SW 1271 (cell line): Measurements from ENCODE around the gene SFXN2.
A peak's percentile ranks its signal among the peaks of the same experiment; 100 is the strongest.
"Not testable (repeated sequence)": the region's sequence is repeated elsewhere in the genome, so short reads cannot be mapped to it uniquely, and the experiment has no call there.

Source experiments
- DNase-seq, 2 experiments: peaks; one replicate each; lab custom pipeline; 2025; lab: John Stamatoyannopoulos, UW

Gene SFXN2

DNA sequence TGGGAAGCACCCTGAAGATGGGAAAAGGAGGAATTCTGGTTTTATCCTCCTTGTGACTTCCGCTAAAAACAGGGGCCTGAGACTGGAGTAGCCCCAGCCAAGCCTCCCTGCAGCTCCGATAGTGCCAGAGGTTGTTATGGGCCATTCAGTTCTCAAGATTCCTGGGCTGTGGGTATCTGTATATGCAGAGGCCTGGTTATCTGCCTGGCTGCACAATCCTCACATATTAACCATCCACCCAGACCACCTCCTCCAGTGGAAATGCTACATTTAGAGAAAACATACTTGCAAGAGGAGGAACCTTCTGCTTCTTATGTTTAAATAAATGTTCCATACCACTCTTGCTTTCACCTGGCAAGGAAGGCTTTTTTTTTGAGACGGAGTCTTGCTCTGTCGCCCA lies 34.8 kb upstream of the SFXN2 start:
- DNase-seq = no peak

DNA sequence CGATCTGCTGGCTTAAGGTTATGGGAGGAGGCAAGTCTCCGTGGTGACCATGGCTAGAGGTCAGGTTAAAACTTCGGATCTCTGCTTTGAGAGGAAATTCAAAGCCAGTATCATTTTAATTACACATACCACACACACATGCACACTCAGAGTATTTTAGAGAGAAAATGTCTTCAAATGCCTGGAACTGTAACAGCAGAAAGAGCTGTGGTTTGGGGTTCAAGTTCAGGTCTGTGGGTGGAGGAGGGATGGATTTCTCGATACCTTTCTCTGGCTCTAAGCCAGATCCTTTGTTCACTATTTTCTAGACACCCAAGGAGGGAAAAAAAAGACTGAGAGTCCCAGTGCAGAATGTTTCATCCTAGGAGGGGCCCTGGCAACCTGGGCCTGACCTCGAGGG lies 32.7 kb upstream of the SFXN2 start:
- no peak for DNase-seq

DNA sequence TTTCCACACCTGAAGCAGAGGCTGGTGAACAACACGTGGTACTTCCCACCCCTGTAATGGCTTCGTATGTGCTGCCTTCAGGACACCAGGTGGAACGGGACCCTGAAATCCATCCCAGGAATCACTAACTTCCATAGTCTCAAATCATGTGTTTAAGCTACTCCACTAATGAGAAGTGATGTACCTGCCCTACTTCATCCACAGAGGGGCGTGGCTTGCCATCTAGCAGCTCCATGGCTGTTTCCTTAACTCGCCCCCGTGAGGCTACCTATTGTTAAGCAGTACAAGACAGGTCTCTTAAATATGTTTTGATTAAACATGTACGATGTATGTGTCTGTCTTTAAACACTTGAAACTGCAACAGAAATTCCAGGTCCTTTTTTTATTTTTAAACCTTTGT lies 32.0 kb upstream of the SFXN2 start:
- no peak for DNase-seq

DNA sequence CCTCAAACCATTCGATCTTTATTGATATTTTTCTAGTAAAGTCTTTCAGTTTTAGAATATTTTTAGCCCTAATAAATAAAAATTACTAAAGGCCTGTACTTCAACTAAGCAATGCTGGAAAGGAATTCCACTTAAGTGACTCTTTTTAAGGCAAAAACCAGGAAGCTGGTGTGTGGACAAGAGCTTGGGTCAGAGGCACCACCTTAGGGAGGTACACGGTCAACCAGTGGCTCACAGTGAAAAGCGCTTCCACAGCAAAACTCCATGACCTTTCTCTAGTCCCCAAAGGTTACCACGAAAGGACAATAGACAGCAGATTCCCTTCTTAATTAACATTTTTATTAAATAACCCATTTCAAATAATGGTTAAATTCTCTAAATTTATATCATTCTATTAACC lies 31.5 kb upstream of the SFXN2 start:
- DNase-seq = no peak

DNA sequence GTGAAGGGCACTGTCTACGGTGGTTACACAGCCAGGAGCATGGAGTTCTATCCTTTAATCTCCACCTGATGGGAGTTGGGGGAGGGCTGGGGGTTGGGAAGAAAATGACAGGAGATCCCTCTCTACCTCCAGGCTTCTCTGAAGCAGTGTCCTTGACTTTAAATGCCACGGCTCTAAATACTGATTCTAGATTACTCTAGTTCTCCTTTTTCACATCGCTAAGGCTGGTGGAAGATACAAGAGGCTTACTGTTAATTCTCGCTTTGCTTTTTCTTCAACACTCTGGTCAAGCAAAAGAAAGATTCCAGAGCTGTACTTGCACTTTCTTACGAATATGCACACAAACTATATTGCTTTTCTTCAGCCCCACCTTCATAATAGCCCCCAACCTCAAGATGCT lies 30.7 kb upstream of the SFXN2 start:
- DNase-seq = no peak

DNA sequence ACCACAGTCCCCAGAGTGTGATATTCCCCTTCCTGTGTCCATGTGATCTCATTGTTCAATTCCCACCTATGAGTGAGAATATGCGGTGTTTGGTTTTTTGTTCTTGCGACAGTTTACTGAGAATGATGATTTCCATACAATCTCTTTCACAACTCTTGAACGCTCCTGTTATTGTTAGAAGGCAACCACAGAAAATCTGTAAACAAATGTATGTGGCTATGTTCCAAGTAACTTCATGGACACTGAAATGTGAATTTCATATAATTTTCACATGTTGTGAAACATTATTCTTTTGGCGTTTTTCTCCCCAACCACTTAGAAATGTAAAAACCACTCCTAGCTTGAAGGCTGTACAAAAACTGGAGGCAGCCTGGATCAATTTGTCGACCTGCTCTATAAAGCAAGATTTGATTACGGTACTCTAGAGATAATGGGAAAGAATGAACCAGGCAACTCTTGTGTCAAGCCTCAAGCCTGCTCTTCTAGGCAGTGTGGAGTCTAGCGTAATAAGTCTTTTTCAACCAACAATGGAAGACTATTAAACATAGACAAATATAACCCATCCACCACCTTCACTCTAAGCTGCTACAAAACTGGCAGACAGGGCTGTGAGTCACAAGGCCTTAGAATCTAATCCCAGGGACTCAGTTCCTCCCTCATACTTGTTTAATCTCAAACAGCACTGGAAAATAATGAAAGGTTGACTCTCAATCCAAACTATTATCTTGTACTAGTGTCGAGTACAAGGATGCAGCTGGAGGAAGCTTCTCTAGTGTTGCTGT lies 23.0 kb upstream of the SFXN2 start:
- no peak for DNase-seq

DNA sequence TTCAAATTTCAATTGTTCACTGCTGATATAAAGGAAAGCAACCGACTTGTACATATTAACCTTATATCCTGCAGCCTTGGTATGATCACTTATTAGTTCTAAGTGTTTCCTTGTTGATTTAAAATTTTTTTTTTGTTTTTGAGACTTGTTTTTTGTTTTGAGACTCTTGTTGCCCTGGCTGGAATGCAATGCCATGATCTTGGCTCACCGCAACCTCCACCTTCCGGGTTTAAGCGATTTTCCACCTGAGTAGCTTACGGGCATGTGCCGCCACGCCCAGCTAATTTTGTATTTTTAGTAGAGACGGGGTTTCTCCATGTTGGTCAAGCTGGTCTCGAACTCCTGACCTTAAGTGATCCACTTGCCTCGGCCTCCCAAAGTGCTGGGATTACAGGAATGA lies 19.0 kb upstream of the SFXN2 start:
- DNase-seq = not testable (repeated sequence)

DNA sequence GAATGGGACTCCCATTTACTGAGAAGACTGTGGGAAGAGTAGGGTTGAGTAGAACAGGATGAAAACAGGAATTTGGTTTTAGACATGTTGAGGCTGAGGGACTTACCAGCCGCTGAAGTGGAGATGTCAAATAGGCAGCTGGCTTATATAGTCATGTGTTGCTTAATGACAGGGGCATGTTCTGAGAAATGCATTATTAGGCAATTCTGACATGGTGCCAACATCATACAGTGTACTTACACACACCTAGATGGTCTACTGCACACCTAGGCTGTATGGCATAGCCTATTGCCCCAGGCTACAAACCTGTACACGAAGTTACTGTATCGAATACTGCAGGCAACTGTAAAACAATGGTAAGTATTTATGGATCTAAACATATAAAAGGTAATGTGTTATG lies 17.7 kb upstream of the SFXN2 start:
- no peak for DNase-seq

DNA sequence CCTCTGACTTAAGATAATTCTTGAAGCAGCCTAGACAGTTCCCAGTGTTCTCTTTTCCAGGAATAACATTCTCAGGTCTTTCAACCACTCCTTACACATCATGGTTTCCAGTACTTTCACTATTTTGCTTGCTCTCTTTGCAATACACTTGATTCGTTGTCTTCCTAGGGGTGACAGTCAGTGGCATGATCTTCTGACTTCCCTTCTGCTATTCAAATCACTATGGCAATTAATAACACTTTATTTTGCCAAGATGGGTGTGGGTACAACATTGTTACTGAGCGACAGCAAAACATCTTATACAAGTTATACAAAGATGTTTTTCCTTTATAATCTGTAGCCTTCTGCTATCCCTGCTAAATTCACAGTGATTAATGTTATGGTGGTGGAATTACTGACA lies 15.5 kb upstream of the SFXN2 start:
- no peak for DNase-seq

DNA sequence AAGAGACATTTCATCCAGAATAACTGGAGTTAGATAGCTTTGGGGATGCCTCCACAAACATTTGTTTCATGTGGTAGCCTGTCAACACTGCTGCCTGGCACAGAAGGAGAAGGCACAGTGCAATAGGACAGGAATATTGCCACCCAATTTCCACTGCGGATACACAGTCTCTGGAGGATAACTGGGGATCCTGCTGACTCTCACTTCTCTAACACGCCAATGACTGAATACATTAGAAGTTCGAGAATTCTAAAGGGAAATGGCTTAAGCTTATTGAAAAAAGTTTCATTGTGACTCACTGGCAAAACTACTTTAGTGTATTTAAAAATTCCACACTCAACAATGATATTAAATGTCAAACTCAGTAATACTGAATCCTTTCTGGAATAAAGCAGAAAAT lies 13.2 kb upstream of the SFXN2 start:
- DNase-seq = no peak

DNA sequence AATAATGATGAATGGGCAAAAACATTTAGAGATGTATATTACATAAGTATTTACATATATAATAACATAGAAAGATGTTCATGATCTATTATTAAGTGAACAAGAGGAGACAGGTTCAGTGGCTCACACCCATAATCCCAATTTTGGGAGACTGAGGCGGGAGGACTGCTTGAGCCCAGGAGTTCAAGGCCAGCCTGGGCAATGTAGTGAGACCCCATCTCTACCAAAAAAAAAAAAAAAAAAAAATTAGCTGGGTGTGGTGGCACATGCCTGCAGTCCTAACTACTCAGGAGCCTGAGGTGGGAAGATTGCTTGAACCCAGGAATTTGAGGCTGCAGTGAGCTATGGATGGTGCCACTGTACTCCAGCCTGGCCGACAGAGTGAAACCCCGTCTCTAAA lies 12.6 kb upstream of the SFXN2 start:
- no peak for DNase-seq

DNA sequence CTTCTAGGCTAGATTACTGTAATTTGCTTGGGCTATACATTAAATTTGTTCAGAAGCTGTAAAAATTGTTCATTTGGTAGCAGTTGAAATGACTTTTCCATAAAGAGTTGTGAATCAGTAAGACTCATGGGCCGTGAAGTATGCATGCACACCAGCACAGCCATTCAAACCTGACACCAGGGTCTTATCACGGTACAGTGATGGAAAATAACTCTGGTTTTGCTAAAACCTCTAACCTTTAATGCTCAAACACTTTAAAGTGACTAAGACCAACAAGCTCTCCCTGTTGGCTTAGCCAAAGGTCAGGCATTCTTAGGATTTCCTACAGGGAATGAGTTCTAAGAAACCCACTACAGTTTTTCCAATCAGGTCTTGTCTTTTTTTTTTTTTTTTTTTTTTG lies 11.7 kb upstream of the SFXN2 start:
- no peak for DNase-seq

DNA sequence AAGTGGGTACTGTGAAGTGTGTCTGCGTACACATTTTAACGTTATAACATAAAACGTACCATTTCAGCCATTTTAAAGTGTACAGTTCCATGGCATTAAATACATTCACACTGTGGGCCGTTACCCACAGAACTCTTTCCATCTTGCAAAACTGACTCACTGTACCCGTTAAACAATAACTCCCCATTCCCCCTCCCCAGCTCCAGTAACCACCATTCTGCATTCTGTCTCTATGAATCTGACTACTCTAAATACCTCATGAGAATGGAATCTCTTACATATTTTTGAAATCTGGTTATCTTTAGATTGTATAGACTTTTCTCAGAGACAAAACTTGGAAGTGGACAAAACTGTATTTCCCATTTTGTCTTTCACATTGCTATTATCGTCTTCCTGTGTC lies 9.5 kb upstream of the SFXN2 start:
- DNase-seq = no peak

DNA sequence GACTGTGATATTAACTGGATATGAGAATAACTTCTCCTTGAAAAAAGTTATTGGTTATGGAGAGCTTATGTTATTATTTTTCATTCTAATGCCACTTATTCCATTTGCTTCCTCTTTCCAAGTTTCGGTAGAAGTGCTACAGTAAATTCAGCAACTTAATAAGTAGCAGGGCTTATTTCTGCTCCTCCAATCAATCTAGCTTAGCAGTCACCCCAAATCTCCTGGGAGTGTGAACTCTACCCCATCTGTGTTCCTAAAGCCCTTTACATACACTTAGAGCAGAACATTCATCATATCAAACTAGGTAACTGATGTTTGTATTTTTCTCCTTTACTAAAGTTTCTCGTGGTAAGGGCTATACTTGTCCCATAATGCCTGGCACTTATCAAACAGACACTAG lies 8.9 kb upstream of the SFXN2 start:
- no peak for DNase-seq

DNA sequence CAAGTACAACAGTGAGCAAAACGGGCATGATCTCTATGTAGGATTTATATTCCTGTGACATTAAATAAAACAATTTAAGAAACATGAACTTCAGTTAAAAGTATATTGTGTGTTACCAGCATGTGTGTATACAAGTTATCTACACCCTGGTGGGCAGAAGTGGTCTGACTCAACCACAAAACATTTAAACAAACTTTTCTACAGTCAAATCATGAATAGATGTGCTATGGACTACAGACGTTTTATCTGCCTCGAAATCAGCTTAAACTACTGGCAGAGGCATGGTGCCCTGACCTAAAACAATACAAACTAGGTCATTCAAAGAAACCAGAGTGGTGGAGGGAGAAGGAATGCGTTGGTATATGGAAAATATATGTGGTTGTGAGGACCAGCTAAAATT lies 3.8 kb upstream of the SFXN2 start:
- DNase-seq = no peak

DNA sequence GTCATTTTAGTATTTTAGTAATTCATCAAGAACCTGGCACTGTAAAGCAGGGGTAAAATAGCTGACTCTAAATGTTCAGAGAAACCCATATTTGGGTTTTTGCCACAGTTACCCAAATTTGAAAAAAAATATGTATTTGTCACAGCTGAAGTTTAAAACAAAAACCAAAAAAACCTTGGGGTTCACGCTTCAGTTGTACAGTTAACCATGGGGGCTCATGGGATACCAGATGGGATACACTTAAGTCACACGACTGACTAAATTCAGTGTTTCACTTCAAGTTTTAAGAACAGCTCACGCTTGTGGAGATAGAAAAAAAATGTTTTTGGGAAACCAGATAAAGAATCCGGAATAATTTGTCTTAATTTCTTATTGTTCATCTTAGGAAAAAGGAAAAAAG lies 2.3 kb upstream of the SFXN2 start:
- DNase-seq = no peak

DNA sequence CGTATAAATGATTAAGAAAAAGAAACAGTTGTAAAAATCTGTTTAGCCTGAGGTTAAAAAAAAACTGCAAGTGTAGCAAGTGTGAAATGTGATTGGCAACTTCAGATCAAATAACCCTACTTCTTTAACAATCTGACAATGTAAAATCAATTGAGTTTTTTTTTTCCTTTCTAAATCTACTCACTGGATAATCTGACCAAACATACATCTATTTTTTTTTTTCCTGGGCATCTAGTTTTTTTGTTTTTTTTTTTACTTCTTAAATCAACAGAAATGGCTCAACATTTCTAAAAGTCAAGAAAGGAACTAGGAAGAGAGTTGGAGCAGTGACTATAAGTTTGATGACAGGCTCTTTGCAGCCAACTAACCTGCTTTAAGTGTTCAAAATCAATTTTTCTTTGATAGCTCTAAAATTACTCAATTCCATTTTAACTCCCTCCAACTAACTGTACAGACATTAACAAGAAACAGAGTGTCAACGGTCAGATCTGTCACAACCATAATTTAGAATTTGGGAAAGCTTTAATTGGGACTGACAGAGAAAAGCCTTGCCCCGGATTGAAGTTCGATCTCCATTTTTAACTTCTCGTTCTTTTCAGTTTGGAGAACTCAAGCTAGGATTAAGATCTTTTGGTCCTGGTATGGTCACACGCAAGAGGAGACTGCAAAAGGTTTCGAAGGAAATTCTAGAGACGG lies 1.4 kb upstream of the SFXN2 start:
- DNase-seq = no peak

DNA sequence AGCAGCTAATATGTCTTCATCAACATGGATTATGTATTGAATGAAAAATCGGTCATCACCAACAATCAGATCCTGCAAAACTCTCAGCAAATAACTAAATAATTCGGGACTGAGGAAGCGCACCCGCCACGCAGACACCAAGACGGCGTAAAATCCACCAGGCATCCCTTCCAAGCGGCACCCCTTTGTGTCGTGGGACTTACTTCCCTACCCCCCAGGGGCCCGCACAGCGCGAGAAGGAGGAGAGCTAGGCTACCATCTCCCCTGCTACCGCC lies 960 bp upstream of the SFXN2 start:
- no peak for DNase-seq

DNA sequence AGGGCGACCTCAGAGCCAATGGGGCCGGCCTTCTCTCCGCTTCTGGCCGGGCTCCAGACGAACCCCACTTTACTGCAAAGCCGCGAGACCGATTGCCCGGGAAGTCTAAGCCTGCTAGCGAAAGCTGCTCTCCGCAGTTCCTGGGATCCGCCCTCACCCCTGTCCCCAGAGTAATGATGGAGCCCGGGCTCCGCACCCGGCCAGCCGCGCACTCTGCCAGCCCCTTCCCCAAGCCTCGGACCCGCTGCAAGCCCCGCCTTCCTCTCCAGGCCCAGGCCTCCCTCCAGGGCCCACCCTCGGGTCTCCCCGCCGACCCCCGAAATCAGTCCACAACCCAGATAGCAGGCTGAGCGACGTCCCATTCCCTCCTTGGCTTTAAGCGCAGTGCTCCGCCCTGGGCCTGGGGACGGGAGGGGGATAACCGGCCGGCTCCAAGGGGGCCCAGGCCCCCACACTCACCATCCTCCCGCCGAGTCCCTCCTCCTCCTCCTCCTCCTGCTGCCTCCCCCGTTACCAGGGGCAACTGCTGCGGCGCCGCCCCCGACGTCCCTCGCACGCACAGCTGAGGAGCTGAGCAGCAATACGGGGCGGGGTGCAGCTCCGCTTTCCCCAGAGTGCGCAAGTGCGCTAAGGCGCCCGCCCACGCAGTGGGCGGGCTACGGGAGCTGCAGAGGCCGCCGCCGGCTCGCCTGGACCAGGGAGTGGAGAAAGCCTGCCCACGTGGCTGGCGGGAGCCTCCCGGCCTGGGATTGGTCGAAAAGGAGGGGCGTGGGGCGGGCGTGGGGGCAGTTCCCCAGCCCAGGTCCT lies 419 bp upstream of the SFXN2 start, which contains the start of gene ARL3:
Gene ARL3 (minus strand): TSS at position 584 of the 807 bp plus-strand sequence. CDS start 122 bp downstream, at position 462.
- DNase-seq = peak; percentile 92 to 96

DNA sequence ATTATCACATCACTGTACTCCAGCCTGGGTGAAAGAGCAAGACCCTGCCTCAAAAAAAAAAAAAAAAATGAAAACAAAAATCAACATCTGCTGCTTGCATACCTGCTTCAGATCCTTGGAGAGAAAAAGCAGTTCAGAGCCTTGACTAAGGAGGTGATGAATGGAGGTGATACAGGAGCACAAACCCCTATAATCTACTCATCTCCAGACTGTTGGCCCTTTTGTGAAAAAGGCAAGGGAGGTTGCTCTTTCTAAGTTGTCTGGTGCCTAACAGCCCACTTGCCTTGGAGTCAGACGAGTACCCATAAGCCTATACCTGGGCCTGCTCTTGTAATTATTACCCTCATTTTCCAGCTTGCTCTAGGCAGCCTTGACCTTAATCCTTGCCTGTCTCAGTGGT lies 1.4 kb downstream of the SFXN2 start:
- no peak for DNase-seq

DNA sequence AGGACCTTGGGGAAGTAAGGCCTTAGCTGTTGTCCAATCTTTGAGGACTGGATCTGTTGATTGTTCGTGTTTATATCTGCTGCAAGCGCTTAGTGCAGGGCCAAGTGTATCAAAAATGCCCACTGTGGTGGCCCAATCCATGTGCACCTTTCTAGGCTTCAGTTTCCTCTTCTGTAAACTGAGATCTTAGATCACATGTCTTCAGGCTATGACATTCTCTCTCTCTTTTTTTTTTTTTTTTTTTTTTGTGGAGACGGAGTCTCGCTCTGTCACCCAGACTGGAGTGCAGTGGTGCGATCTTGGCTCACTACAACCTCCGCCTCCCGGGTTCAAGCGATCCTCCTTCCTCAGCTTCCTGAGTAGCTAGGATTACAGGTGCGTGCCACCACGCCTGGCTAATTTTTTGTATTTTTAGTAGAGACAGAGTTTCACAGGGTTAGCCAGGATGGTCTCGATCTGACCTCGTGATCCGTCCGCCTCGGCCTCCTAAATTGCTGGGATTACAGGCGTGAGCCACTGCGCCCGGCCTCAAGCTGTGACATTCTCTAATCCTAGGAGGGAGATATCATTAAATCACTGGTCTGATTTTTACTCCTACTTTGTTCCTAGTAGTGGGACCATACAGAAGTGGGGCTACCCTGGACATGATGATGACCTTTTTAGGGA lies 2.6 kb downstream of the SFXN2 start:
- not testable (repeated sequence) for DNase-seq

DNA sequence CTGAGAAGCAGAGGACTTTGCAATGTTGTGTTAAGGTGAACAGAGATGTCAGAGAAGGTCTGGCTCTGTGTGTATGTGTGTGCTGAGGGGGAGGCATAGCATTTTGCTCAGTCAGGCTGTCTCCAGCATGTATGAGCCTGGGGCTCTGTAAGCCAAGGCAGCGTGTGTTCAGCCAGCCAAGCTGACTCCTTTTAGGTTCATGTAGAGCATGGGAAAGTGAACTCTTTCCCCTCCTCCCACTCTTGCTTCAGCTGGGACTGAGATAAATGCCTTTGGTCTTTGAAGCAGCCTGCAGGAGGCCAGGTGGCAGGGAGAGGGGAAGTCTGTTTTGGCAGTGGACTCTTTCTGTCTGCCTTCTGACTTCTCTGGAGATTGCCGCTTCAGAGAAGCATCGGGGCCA lies 3.8 kb downstream of the SFXN2 start:
- DNase-seq = no peak

DNA sequence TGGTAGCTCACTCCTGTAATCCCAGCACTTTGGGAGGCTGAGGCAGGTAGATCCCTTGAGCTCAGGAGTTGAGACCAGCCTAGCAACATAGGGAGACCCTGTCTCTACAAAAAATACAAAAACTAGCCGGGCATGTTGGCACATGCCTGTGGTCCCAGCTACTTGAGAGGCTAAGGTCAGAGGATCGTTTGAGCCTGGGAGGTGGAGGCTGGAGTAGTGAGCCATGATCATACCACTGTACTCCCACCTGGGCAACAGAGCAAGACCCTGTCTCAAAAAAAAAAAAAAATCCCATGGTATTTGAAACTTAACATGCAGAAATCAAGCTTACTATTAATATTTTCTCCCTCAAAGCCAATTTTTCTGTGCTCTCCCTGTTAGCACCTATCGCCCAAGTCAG lies 5.9 kb downstream of the SFXN2 start:
- DNase-seq = no peak
